ENCODE results near the gene HAUS2.

Gene HAUS2

GRCh38 chr15:42578984-42579537 lies 30.4 kb downstream of the HAUS2 start:
- DNase-seq (ENCODE audit: low read depth): no peak
- H3K4me3 ChIP-seq (ENCODE audit: low read depth, low read length): no peak overlapping the region
- TF ChIP-seq MYC (IDR thresholded peaks at IDR 0.05; ENCODE audit: low read depth, low read length) (no peak), CTCF (IDR thresholded peaks at IDR 0.05; ENCODE audit: low read depth, low read length) (no peak), POLR2A (IDR thresholded peaks at IDR 0.05; ENCODE audit: extremely low read depth, insufficient read length) (no peak), MAX (IDR thresholded peaks at IDR 0.05; ENCODE audit: low read depth, low read length) (no peak)

DNA sequence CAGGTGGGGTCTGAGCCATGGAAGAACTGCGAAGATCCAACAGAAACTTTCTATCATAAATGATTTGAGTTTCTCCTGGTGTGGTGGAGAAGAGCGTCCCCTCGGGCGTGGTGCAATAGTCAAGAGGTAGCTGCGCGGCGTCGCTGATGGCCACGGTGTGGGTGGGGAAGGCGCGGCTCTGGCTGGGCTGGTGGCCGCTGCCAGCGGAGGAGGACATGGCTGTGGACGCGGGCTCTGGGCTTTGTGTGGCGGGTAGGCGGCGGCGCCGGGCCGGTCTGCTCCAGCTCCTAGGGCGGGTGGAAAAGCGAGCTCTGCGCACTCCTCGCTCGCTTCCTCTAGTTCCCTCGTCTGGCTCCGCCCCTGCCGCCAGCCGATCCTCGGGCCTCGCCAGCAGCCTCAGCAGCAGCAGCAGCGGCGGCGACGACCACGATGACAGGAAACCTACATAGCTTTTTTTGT lies 32.7 kb downstream of the HAUS2 start:
- TF ChIP-seq MAX (IDR thresholded peaks at IDR 0.05; ENCODE audit: low read depth, low read length): peak; percentile 77
- TF ChIP-seq POLR2A (IDR thresholded peaks at IDR 0.05; ENCODE audit: extremely low read depth, insufficient read length): peak; percentile 42
- TF ChIP-seq CTCF (IDR thresholded peaks at IDR 0.05; ENCODE audit: low read depth, low read length): no peak
- TF ChIP-seq MYC (IDR thresholded peaks at IDR 0.05; ENCODE audit: low read depth, low read length): peak; percentile 17; the same call in 1 of the 2 replicates
- peak; percentile 88 for DNase-seq (ENCODE audit: low read depth)
- peak overlapping the region; percentile 45 for H3K4me3 ChIP-seq (ENCODE audit: low read depth, low read length)

- DNase-seq (ENCODE audit: low read depth): no peak
- TF ChIP-seq CTCF (IDR thresholded peaks at IDR 0.05; ENCODE audit: low read depth, low read length) (no peak), MYC (IDR thresholded peaks at IDR 0.05; ENCODE audit: low read depth, low read length) (no peak)
- no peak overlapping the region for H3K4me3 ChIP-seq (ENCODE audit: low read depth, low read length)
Observed at GRCh38 chr15:42582569-42583375, 34.1 kb downstream of the HAUS2 start.

DNA sequence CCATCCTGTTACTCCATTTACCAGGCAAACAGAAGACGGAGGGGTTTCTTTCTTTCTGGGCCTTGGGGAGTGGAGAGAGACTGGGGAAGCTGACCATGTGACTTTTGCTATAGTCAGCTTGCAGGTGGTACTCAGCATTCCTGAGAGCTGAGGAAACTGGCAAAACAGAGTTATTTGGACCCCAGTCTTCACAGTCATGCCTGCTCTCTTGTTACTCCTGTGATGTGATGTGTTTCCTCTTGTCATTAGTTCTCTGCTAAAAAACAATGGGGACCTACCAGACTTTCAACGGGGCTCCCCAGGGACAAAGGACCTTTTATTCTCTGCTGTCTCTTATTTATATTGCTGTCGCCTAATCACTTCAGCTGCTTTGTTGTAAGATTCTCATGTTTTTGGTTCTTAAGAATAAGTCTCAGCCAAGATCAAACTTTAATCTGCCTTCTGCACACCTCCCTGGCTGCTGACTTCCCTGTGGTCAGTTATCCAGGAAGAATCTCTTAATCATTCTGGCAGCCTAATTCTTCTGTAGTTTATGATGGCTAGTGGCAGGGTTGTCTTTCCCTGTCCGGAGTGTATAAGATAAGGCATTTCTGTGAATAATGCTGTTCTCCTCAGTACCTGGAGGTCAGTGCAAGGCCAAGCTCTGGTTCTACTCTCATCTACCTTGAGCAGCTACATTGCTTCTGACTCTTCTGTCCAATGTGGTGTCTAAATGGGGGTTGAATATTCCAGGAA lies 35.6 kb downstream of the HAUS2 start:
- no peak for DNase-seq (ENCODE audit: low read depth)
- TF ChIP-seq POLR2A (IDR thresholded peaks at IDR 0.05; ENCODE audit: extremely low read depth, insufficient read length): no peak
- no peak for TF ChIP-seq MYC (IDR thresholded peaks at IDR 0.05; ENCODE audit: low read depth, low read length)
- no peak for TF ChIP-seq CTCF (IDR thresholded peaks at IDR 0.05; ENCODE audit: low read depth, low read length)
- TF ChIP-seq MAX (IDR thresholded peaks at IDR 0.05; ENCODE audit: low read depth, low read length): no peak
- H3K4me3 ChIP-seq (ENCODE audit: low read depth, low read length): no peak overlapping the region

DNA sequence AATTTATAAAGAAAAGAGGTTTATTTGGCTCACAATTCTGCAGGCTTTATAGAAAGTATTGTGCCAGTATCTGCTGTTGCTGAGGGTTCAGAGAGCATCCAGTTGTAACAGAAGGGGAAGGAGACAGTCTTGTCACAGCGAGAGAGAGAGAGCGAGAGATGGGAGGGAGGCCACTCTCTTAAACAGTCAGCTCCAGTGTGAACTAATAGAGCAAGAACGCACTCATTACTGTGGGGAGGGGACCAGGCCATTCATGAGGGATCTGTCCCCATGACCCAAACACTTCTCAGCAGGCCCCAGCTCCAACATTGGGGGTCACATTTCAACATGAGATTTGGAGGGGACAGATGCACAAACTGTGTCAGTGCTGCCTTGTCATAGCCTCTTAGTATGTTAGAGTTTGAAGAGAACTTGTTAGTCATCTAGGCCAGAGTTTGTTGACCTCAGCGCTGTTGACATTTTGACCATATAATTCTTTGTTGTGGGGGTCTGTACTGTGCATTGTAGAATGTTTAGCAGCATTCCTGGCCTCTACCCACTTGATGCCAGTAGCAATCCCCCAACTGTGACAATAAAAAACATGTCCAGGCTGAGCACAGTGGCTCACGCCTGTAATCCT lies 42.1 kb downstream of the HAUS2 start:
- H3K4me3 ChIP-seq (ENCODE audit: low read depth, low read length): no peak overlapping the region
- no peak for TF ChIP-seq MYC (IDR thresholded peaks at IDR 0.05; ENCODE audit: low read depth, low read length)
- TF ChIP-seq MAX (IDR thresholded peaks at IDR 0.05; ENCODE audit: low read depth, low read length): no peak
- no peak for TF ChIP-seq POLR2A (IDR thresholded peaks at IDR 0.05; ENCODE audit: extremely low read depth, insufficient read length)
- TF ChIP-seq CTCF (IDR thresholded peaks at IDR 0.05; ENCODE audit: low read depth, low read length): no peak
- DNase-seq (ENCODE audit: low read depth): no peak

Measured in NB4 (cell line).